CD14-positive monocyte (primary cell): ENCODE results near the gene CHCHD6. TPM values are rescaled to one million over a fixed set of nuclear protein-coding genes. Genes with fewer than 3 reads are reported as not detected.

ENCODE experiments used
- DNase-seq, 3 donors: peaks; one replicate each; pipeline ENCODE4 v3.0.0-alpha.2; 2011 to 2022
- H2AFZ ChIP-seq: 2 replicates; pipeline ENCODE4 v1.6.0; 2012; ENCODE audit warnings: mild to moderate bottlenecking, low read depth, low read length, inconsistent platforms; ENCODE audit not compliant: insufficient read depth, poor library complexity, severe bottlenecking
- H3K27ac ChIP-seq, 2 donors: 1 replicate in 1 of 2; 2 replicates in 1 of 2; pipeline ENCODE4 v1.5.1; 2012 to 2013; ENCODE audit warnings: low read length in 2 of 2, control low read depth in 1 of 2, inconsistent platforms in 1 of 2, low read depth in 1 of 2, mild to moderate bottlenecking in 1 of 2
- H3K27me3 ChIP-seq, 2 donors: one replicate each; pipeline versions ENCODE4 v1.6.0 to v1.6.1; 2011 to 2013; ENCODE audit warnings: low read length in 2 of 2; ENCODE audit not compliant: control insufficient read depth in 2 of 2, insufficient read depth in 2 of 2
- H3K36me3 ChIP-seq, 2 donors: replicated peaks in 1 of 2; 1 replicate in 1 of 2; 2 replicates in 1 of 2; pipeline versions ENCODE4 v1.5.1 to v1.6.1; 2012 to 2013; ENCODE audit warnings: low read length in 2 of 2, control low read depth in 1 of 2, inconsistent platforms in 1 of 2, mild to moderate bottlenecking in 1 of 2; ENCODE audit not compliant: insufficient read depth in 2 of 2, control insufficient read depth in 1 of 2
- H3K4me1 ChIP-seq, 2 donors: 1 replicate in 1 of 2; 2 replicates in 1 of 2; pipeline versions ENCODE4 v1.5.1 to v1.6.1; 2012 to 2013; ENCODE audit warnings: low read length in 2 of 2, control low read depth in 1 of 2, inconsistent platforms in 1 of 2, mild to moderate bottlenecking in 1 of 2, moderate library complexity in 1 of 2; ENCODE audit not compliant: insufficient read depth in 2 of 2, control insufficient read depth in 1 of 2
- H3K4me2 ChIP-seq: replicated peaks from 2 replicates; pipeline ENCODE3; 2012; ENCODE audit warnings: low read length, moderate library complexity, mild to moderate bottlenecking; ENCODE audit not compliant: poor library complexity, severe bottlenecking; ENCODE audit errors: extremely low read depth
- H3K4me3 ChIP-seq, 3 experiments: fragments of 200-600 bp in 1 of 3; sonication (generic) in 1 of 3; replicated peaks in 1 of 3; 1 replicate in 2 of 3; 2 replicates in 1 of 3; pipeline ENCODE4 v1.5.1; 2011 to 2013; ENCODE audit warnings: low read length in 3 of 3, mild to moderate bottlenecking in 3 of 3, control low read depth in 2 of 3, low read depth in 2 of 3, inconsistent platforms in 1 of 3, moderate library complexity in 1 of 3
- H3K79me2 ChIP-seq: 2 replicates; pipeline ENCODE4 v1.6.0; 2012; ENCODE audit warnings: mild to moderate bottlenecking, control low read depth, inconsistent platforms, low read length, moderate library complexity; ENCODE audit not compliant: insufficient read depth
- H3K9ac ChIP-seq: 2 replicates; pipeline ENCODE4 v1.6.0; 2017; ENCODE audit warnings: low read length, mild to moderate bottlenecking; ENCODE audit not compliant: insufficient read depth, poor library complexity, severe bottlenecking
- H3K9me3 ChIP-seq, 2 donors: replicated peaks in 1 of 2; 1 replicate in 1 of 2; 2 replicates in 1 of 2; pipeline versions ENCODE4 v1.5.1 to v1.6.1; 2012 to 2013; ENCODE audit warnings: low read length in 2 of 2, control low read depth in 1 of 2; ENCODE audit not compliant: control insufficient read depth in 1 of 2, insufficient read depth in 1 of 2
- H4K20me1 ChIP-seq: 2 replicates; pipeline ENCODE4 v1.6.0; 2012; ENCODE audit warnings: mild to moderate bottlenecking, low read length, control low read depth, moderate library complexity; ENCODE audit not compliant: insufficient read depth
- H3K27ac Mint-ChIP-seq, 7 donors: one replicate each; pipeline ENCODE4 v1.8.0; 2020; ENCODE audit warnings: mild to moderate bottlenecking in 7 of 7, mixed read lengths in 7 of 7, moderate library complexity in 6 of 7, inconsistent platforms in 2 of 7
- H3K27me3 Mint-ChIP-seq, 3 donors: one replicate each; pipeline ENCODE4 v1.8.0; 2021 to 2022; ENCODE audit warnings: low read depth in 3 of 3, mild to moderate bottlenecking in 3 of 3, mixed read lengths in 3 of 3, moderate library complexity in 3 of 3, inconsistent platforms in 1 of 3
- H3K36me3 Mint-ChIP-seq, 2 donors: one replicate each; pipeline ENCODE4 v1.8.0; 2020; ENCODE audit warnings: mixed read lengths in 2 of 2, inconsistent platforms in 1 of 2, mild to moderate bottlenecking in 1 of 2
- H3K4me1 Mint-ChIP-seq: one replicate; pipeline ENCODE4 v1.8.0; 2020; ENCODE audit warnings: mild to moderate bottlenecking, mixed read lengths
- H3K4me3 Mint-ChIP-seq, 2 donors: one replicate each; pipeline ENCODE4 v1.8.0; 2020; ENCODE audit warnings: mild to moderate bottlenecking in 2 of 2, mixed read lengths in 2 of 2, moderate library complexity in 1 of 2
- H3K9me3 Mint-ChIP-seq, 7 donors: one replicate each; pipeline ENCODE4 v1.8.0; 2020 to 2022; ENCODE audit warnings: mixed read lengths in 7 of 7, mild to moderate bottlenecking in 6 of 7, moderate library complexity in 6 of 7, inconsistent platforms in 2 of 7
- WGBS: methylation state at CpG from one replicate; pipeline ENCODE4 v1.1.5; 2013; ENCODE audit warnings: missing lambda C conversion rate; ENCODE audit not compliant: insufficient coverage; 5-methylcytosine and 5-hydroxymethylcytosine counted together
- intact Hi-C, 2 donors: fragments of 100-400 bp; cut with micrococcal nuclease; formaldehyde crosslinking; loops; one replicate each; pipeline versions ENCODE4 v1.15.0 to v1.15.1; 2023
- polyA plus RNA-seq, 3 donors: library from polyadenylated mRNA; depleted of rRNA in 1 of 3; unstranded in 2 of 3; stranded (reverse) in 1 of 3; fragments of 300-500 nt in 2 of 3; fragments of >200 nt in 1 of 3; fragmentation: Illumina TruSeq in 2 of 3; gene quantifications; 1 replicate in 2 of 3; 2 replicates in 1 of 3; pipeline ENCODE4 v1.2.3, GENCODE V29; 2012 to 2021
- TF ChIP-seq, protein P1 (sequence below): fragments of 200-600 bp; IDR thresholded peaks from one replicate; pipeline ENCODE4 v1.8.0; 2022; ENCODE audit warnings: antibody characterized with exemption, mild to moderate bottlenecking

CHCHD6 gene
- polyA plus RNA-seq, 3 donors, result 1.1 to 1.8 (median 1.8) TPM

GRCh38 chr3:126850370-126851085 is 146.5 kb downstream of the CHCHD6 start:
- Mint-ChIP-seq H3K4me3 (no peak overlapping the region), H3K9me3 (no peaks in the 10 kb centered on the region), H3K4me1 (no peaks in the 10 kb centered on the region), H3K27me3 (peaks cover 0 to 3% (median 0%) of the 10 kb centered on the region in 3 donors), H3K36me3 (no peaks in the 10 kb centered on the region), H3K27ac (no peak overlapping the region)
- H3K9ac ChIP-seq, result no peak overlapping the region
- H4K20me1 ChIP-seq, result no peaks in the 10 kb centered on the region
- no peak overlapping the region for H3K4me2 ChIP-seq
- intact Hi-C loops, result no loop called here
- H3K36me3 ChIP-seq, result no peaks in the 10 kb centered on the region
- no peaks in the 10 kb centered on the region for H3K79me2 ChIP-seq
- 99% methylated on average over 8 of the region's 10 CpGs for WGBS
- DNase-seq, result no peak
- H3K27me3 ChIP-seq, result no peaks in the 10 kb centered on the region
- no peaks in the 10 kb centered on the region for H3K4me1 ChIP-seq
- no peaks in the 10 kb centered on the region for H3K9me3 ChIP-seq
- H3K4me3 ChIP-seq, result no peak overlapping the region
- TF ChIP-seq, protein P1, sequence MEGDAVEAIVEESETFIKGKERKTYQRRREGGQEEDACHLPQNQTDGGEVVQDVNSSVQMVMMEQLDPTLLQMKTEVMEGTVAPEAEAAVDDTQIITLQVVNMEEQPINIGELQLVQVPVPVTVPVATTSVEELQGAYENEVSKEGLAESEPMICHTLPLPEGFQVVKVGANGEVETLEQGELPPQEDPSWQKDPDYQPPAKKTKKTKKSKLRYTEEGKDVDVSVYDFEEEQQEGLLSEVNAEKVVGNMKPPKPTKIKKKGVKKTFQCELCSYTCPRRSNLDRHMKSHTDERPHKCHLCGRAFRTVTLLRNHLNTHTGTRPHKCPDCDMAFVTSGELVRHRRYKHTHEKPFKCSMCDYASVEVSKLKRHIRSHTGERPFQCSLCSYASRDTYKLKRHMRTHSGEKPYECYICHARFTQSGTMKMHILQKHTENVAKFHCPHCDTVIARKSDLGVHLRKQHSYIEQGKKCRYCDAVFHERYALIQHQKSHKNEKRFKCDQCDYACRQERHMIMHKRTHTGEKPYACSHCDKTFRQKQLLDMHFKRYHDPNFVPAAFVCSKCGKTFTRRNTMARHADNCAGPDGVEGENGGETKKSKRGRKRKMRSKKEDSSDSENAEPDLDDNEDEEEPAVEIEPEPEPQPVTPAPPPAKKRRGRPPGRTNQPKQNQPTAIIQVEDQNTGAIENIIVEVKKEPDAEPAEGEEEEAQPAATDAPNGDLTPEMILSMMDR, result no peak
- no peak overlapping the region for H3K27ac ChIP-seq
- H2AFZ ChIP-seq, result no peak overlapping the region

DNA sequence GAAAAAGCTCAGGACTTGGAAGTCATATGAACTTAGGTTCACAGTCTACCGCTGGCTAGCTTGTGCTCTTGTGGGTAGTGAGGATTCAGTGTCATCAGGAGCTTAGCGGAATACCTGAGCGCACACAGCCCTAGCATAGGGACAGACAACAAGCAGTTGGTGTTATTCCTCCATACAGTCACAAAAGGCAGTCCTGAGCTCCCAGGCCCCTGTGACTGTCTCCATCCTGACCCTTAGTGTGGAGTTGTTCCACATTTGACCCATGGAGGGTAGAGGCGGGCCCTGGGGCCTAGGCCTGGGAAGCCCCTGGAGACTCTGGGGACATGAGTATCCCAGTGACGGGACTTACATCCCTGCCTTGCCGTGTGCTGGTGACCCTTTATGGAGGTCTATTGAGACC is 147.3 kb downstream of the CHCHD6 start:
- intact Hi-C loops, result no loop called here
- Mint-ChIP-seq H3K4me1 (no peaks in the 10 kb centered on the region), H3K36me3 (no peaks in the 10 kb centered on the region), H3K4me3 (no peak overlapping the region), H3K9me3 (no peaks in the 10 kb centered on the region), H3K27me3 (peaks cover 0 to 3% (median 0%) of the 10 kb centered on the region in 3 donors), H3K27ac (no peak overlapping the region)
- 94% methylated on average over 4 of the region's 6 CpGs for WGBS
- no peak overlapping the region for H2AFZ ChIP-seq
- no peaks in the 10 kb centered on the region for H4K20me1 ChIP-seq
- no peaks in the 10 kb centered on the region for H3K27me3 ChIP-seq
- H3K9me3 ChIP-seq, result no peaks in the 10 kb centered on the region
- no peak overlapping the region for H3K4me3 ChIP-seq
- no peak overlapping the region for H3K9ac ChIP-seq
- H3K4me1 ChIP-seq, result no peaks in the 10 kb centered on the region
- H3K79me2 ChIP-seq, result no peaks in the 10 kb centered on the region
- TF ChIP-seq, protein P1, result no peak
- H3K4me2 ChIP-seq, result no peak overlapping the region
- no peak for DNase-seq
- H3K36me3 ChIP-seq, result no peaks in the 10 kb centered on the region
- no peak overlapping the region for H3K27ac ChIP-seq
